GM19463 (cell line): ENCODE results near the gene MEF2D.

Source experiments
- ATAC-seq: cut with Tn5 transposase; IDR thresholded peaks from one replicate; pipeline ENCODE4 v1.9.1; 2021; ENCODE audit warnings: mild to moderate bottlenecking, moderate library complexity; ENCODE audit not compliant: unreplicated experiment

The MEF2D gene

DNA sequence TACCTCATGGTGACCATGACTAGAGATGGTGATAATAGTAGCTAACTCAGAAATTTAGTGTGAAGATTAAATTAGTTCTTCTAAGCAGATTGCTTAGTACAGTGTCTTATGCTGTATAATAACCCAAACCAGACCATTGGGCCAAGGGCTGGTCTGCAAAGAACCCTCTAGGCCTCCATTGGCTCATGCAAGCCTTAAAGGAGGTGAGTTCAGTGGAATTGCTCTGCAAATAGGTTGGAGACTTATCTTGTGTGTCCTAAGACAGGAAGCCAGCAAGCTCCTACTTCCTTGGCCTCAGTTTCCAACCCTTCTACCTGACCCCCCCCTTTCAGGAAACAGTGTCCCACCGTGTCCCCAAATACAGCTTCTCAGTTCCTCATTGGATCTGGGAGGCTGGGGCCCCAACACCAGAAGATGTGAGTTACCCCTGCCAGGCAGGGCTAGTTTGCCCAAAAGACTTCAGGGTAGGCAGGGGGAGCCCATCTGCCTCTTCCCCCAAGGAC lies 1.9 kb upstream of the MEF2D start:
- ATAC-seq: no peak

DNA sequence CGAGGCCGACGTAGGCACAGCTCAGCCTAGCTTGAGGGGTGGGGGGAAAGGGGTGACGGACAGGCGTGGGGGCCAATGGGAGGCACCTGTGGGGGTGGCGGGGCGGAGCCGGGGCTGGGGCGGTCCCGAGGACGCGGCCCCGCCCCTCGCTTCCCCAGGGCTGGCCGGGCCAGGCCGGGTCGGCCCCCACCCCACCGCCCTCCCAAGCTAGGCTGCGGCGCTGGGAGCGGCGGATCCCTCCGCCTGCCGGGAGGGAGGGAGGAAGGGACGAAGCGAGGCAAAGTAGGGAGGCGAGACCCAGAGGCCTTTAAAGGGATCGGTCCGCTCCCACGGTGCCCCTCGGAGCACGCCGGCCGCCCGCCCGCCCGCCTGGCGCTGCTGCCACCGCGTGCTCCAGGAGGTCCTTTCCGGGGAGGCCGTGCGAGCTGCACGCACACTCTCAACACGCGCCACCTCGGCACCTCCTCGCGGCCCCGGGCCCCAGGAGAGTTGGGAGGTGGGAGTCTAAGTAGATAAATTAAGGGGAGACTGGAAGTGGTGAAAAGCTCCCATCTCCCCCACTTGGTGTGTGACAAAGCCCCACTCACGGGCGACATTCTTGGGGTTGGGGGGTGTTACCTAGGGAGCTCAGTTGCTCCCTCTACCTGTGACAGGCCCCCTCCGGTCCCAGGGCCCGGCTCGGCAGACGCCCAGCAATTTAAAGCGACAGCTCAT lies 375 bp upstream of the MEF2D start:
- peak; percentile 49 for ATAC-seq

DNA sequence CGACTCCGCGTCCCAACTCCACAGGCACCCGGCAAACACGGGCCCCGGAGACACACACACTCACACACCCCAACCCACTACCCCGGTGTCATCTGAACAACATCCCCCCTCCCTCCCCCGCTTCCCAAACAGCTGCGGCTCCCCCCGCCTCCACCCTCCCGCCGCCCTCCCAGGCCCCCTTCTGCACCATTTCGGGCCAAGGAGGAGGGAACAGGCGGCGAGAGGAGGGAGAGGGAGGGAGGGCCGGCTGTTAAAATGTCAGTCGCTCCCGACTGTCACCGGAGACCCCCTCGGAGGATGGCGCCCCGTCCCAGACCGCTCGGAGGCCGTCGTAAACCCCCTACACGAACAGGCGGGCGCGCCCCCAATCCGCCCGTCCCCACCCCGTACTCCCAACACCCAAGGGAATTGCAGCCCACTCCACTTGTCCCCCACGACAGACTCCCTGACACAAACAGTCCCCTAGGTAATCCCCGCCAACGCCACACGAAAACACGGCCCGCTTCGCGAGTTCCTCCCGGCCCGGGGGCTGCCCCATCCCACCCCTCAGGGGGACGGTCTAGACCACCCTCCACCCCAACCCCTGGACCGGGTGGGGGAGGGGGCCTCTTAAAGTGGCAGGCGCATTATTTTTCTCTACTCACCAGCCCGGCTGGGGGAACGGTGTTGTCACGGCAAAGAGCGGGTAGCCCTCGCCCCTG lies 583 bp downstream of the MEF2D start:
- ATAC-seq: no peak

DNA sequence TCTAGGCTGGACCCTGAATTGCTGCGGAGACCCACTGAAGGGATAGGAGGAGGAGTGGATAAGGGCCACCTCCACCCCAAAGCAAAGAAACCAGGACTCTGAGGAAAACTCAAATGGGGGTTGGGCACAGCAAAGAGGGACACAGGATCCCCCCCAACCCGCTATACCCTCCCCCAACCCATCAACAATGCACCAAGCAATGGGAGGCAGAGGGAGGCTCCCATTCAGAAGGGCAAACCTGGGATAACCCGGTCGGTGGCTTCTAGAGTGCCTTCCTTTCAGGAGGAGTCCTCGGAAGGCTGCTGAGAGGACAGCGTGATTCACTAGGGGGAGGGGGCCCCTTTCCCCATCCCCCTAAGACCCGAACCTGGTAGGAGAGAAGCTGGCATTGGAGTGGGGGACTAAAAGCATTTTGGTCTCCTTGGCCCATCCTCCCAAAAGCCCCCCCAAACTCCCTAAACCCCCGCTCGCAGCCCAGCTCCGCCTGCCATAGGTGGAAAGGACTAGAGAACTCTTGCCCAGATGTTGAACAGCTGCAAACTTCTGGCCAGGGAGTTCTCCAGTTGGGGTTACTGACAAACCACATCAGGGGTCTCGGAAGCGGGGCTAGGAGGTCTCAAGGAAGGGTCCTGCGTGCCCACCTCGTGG lies 1.3 kb downstream of the MEF2D start:
- no peak for ATAC-seq

DNA sequence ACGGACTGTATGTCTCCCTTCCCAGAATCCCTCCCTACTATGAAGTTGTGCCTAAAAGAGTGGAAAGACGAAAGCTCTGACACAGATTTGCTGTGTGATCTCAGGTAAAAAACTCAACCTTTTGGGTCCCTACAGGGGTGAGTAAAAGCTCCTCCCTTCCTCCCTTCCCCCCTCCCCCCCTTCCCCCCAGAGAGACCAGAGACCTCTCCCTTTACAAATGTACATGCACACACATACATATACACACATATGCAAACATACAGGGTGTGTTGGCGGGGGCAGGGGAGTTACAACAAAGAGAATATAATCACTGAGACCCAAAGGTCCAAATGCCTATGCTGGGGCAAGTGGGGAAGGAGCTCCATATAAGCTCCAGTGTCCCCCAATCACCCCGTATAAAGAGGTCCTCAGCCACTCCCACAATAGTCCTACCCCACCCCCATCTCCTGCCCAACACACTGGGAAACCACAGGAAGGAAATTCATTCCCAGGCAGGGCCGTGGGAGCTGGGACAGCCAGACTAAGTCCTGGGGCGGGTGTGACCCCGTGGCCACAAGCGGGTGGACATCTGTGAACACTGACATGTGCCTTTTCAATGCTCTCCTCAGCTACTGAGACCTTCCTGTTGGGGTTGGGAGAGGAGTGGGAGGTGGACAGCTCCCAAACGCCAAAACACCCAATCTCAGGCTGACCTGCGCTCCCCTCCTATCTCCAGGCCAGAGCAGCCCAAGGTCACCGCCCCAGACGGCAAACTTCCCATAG lies 2.0 kb downstream of the MEF2D start:
- no peak for ATAC-seq

DNA sequence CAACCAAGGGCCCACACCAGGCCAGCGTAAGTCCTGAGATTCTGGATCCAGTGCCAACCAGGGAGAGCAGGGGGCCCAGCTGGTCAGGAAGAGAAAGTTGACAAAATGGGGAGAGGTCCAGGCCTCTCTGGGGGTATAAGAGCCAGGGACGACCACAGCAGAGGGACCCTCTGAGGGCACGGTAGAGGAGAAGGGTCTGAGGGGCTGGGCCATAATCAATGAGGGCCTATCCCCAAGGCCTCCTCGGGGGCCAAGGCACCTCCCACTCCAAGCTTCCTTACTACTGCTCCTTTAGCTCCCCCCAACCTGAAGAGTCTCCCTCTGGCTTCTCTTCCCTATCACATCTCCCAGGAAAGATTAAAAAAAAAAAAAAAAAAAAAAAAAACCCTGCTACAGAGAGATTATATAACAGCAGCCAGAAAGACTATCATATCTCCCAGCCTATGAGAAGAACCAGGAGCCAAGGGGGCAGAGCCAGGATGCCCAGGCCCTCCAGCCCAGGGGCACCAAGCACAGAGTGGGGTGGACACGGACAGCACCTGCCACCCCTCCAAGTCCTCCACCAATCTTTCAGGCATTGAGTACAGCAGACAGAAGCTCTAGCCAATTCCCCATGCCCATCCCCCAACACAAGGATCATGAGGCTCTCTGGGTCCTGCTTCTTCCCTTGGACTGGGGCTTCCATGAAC lies 2.7 kb downstream of the MEF2D start:
- no peak for ATAC-seq

DNA sequence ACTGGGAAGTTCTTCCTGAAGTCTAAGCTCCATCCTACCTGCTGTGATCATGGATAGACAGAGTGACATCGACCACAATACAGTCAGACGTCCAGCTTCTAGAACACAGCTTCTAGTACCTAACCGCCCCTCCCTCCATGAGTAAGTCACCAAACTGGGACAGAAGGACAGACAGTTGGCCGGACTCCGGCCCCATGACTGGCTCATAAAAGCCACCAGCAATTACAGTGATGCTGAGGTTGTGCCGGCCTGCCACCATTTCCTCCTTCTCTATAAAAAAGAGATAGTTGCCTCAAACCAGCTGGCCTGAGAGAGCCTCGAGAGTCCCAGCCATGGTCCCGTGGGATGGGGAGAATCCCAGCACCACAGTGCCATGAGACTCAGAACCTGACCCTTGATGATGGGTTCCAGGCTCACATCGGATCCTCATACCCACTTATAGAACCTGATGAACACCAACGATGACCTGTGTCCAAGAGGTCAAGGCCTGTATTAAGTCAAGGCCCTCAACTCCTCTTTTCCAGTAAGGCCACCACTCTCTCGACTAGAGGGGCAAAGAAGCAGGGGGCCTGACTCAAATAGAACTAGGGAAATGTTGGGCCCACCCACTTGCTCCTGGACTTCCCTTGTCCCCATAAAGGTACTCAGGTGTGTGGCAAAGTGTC lies 3.4 kb downstream of the MEF2D start:
- ATAC-seq: no peak

DNA sequence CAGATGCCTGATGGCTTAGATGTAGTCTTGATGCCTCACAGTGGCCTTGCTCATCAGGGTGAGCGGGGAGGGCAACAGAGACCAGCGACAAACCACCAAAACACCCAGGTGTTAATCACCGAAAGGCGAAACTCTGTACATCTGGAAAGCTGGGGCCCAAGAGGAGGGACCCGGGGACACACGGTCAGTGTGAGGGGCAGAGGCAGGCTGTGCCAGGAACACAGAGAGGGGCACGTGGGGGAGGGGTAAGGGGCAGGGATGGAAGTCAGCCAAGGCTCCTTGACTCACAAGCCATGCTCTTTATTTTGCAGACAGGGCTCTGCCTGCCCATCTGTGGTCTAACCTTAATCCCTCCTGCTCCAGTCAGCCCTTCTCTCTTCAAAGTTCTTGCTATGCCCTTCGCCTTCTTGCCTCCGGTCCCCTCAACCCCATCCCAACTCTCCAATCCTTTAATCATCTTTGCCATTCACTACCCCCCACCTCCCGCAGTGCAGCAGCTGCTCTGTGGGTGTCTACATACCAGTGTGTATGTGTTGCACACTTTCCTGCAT lies 4.3 kb downstream of the MEF2D start:
- ATAC-seq: peak; percentile 27

DNA sequence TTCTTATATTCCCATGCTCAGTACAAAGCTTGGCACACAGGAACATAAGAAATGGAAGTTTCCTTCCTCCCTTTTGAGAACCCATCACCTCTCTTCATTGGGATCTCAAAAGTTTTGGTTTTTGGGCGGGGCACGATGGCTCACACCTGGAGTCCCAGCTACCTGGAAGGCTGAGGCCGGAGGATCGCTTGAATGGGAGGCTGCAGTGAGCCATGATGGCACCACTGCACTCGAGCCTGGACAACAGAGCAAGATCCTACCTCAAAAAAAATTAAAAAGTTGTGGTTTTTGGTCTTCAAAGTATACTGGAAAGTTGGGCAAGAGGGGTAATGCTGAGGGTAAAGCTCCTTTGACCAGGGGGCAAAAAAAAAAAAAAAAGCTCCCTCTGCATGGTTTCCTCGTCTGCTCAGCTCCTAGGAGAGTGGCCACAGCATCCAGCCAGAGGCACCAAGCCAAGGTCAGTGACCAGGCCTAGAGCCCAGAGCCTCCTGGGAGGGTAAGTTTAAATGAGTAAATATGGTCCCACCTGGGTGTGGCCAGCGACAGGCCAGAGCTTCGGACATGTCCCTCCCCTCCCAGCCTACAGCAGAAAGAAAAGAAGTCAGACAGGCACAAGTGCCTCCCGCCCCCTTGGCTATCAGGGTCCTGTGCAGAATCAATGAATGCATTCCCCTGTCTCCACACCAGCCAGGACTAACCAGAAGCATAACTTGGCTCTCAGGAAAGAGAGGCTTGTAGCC lies 5.0 kb downstream of the MEF2D start:
- no peak for ATAC-seq

DNA sequence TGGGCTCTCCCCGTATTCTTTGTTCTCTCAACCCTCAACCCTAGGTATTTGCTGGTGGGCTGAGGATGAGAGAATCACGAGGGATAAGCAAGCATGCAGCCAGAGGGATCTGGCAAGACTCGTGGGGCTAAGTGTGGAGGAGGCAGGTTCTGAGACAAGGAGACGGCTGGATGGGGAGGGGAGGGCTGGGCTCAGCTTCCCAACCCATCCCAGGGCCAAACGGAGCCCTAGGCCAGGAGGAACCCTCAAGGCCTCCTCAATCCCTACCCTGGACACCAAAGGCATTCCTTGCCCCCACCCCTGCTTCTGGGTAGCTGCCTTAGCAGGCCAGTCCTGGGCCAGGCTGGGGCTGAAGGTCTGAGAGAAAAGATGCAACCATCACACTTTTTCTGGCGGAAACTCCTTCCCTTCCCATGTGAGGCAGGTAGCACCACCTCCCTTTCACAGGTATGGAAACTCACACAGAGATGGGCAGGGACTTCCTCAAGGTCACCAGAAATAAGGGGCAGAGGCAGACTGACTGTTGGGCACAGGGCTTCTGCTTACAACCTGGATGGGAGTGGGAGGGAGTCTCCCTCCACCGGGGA lies 6.2 kb downstream of the MEF2D start:
- no peak for ATAC-seq

DNA sequence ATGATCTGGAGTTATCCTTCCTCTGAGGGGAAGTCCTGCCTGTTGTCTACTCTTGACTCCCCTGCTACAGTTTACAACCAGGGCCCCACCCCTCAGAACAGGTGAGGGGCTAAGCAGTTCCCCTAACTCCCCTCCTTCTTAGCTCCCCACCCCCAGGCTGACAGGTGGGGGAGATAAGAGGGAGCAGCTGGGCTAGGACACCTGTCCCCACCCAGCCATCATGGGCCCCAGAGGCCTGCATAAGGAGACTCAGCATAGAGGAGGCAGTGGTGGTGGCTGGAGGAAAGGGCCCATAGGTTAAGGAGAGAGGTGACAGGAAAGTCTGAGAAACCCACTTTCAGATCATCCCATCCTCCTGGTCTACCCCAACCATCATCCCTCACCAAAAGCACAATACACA lies 6.8 kb downstream of the MEF2D start:
- ATAC-seq: no peak

DNA sequence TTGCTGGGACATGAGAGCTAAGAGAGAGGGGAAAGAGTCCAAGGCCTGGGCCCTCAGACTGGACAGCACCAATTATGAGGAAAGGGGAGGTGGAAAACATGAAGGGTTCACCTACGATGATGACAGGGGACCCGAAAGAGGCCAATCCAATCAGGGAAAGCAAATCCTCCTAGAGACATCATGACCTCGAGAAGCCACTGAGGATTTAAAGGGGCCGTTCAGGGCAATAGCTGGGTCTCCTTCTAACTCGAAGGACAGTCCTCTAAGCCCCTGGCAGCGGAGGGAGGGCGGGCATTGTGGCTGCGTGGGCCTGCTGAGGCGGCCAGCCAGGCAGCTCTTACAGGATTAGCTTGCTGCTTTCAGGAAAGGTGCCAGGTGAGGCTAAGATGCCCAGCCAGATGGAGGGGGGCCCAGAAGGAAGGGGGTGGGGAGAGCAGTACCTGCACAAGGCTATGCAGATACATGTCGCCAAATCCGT lies 7.4 kb downstream of the MEF2D start:
- ATAC-seq: no peak

DNA sequence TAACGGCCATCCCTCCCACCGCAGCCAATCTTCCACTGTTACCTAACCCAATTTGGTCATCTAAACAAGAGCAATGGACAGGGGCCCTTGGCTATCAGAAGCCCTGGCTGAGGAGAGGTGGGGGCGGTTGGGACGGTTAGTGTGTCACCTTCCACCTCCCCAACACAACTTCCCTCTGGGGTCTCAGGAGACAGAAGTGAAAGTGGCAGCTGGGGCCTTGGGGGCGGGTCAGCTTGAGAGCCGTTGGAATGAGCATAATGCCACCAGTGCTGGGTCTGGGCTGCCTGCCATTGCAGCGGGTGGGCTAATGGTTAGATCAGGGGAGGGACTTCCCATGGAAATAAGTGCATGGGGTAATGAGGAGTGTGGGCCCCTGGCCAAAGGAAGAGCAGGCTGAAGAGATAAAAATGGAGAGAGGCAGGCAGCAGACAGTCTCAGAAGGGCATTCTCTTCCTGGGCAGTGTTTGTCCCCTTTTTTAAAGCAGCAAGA lies 7.9 kb downstream of the MEF2D start:
- ATAC-seq: no peak

DNA sequence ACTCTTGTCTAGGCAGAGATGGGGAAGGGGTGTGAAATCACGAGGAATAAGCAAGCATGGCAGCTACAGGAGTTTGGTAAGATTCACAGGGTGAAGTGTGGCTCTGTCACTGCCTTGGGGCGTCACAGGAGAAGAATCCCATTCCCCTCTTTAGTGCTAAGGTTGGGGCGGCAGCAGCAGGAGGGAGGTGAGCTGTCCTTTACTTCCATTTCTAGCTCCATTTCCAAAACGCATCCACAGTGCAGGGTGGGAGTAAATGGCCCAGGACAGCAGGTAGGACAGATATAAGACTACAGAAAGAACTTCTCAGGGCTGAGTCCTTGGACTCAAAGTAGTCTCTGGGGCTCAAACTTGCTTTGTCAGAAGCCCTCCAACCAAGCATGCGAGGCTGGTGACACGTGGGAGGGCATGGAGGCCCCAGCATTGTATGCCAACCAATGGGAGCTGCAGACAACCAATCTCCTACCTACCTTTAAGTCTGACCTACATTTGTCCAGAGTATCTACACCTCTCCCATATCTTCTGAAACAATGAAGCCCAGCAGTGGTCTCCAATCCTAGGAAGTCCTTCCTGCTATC lies 8.5 kb downstream of the MEF2D start:
- ATAC-seq: no peak

DNA sequence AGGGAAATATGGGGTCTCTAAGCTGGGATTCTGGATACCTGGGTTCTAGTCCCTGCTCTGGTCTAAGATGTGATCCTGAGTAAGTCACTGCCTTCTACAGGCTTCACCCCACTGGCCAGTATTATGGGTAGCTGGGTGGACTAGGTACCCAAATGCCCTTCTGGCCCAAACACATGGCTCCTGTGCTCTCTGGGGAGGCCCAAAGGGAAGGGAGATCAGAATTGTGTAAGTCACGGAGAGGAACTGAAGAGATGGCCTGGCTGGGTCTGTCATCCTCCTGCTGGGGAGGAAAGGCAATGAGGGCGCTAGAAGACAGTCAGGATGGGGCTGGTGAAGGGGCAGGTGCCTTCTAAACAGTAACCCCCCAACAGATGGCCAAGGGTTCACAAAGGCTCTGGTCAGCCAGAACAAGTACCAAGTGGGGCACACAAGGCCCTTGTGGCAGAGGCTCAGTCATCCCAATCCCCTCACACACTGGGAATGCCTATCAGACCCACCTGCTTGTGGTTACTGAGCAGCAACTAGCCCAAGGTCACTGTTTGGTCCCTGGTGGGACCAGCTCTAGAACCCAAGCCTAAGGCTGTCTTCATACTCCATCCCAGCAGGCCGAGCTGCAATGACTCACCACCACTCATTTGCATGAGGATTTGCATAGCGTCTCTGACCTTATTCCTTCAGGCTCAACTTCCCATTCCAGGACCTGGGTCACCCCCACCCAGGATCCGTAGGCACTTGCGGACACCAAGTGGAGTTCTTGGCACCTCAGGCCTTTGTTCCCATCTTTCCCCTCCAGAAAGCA lies 9.2 kb downstream of the MEF2D start:
- no peak for ATAC-seq

DNA sequence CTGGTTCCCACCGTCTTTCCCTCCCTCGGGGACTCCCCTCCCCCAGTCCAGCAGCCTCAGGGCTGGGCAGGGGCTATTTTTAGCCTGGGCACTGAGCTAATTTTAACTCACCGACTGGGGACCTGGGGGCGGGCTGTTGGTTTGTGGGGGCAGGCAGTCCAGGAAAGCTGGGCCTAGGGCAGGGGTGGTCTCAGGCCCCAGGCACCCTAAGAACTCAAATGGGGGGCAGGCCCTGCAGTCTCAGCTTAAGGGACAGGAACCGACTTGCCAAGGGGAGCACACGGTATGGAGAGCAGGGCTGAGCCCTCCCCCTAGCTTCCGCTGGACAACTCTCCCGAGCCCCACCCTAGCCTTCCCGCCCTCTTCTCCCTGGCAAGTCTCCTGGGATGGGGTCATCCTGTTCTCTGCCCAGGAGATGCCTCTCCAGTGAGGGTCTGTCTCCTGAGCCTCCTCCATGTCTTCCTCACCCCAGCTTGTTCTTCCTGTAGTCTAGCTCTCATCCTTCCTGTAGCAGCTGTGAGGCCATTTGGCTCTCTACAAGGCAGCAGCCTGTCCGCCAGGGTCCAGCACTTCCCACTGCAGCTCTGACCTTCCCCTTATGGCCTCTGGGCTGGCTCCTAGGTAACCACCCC lies 10.1 kb downstream of the MEF2D start:
- ATAC-seq: no peak

DNA sequence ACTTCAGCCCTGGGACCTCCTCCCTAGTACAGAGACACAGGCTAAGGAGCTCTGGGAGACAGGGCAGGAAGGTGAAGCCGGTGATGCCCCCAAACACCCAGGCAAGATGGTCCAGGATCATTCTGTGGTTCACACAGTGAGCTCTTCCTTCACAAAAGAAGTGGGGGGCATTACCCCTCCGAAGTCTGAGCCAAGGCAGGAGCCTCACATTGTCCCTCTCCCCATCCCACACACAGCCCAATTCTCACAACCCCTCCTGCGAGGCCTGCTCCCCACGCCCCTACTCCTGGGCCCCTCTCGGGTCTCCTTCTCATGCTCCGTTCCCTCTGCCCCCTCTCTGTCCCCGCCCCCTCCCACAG lies 10.7 kb downstream of the MEF2D start:
- no peak for ATAC-seq
